Upper lobe of left lung (tissue), 6 donors: ENCODE results near the gene GALNT6. TPM values are rescaled to one million over a fixed set of nuclear protein-coding genes. Genes with fewer than 3 reads are reported as not detected.

ENCODE experiments used
- ATAC-seq, 2 donors: fragments of 200-7000 bp; cut with Tn5 transposase; one replicate each; pipeline ENCODE4 v1.9.1; 2022; ENCODE audit warnings: mild to moderate bottlenecking in 2 of 2, moderate library complexity in 2 of 2; ENCODE audit not compliant: low FRiP score in 2 of 2
- DNase-seq, 2 donors: peaks; one replicate each; pipeline ENCODE4 v3.0.0-alpha.2; 2019 to 2020
- H3K27ac ChIP-seq, 4 donors: fragments of 200-600 bp; sonication (generic); one replicate each; pipeline ENCODE4 v1.5.1; 2016 to 2019
- H3K27me3 ChIP-seq, 4 donors: fragments of 200-600 bp; sonication (generic); one replicate each; pipeline ENCODE4 v1.5.1; 2017 to 2019
- H3K36me3 ChIP-seq, 4 donors: fragments of 200-600 bp; sonication (generic); one replicate each; pipeline ENCODE4 v1.5.1; 2016 to 2019
- H3K4me1 ChIP-seq, 4 donors: fragments of 200-600 bp; sonication (generic); one replicate each; pipeline ENCODE4 v1.5.1; 2018 to 2019
- H3K4me3 ChIP-seq, 4 donors: fragments of 200-600 bp; sonication (generic); one replicate each; pipeline ENCODE4 v1.5.1; 2017 to 2019; ENCODE audit warnings: mild to moderate bottlenecking in 2 of 4, moderate library complexity in 1 of 4
- H3K9me3 ChIP-seq, 4 donors: fragments of 200-600 bp; sonication (generic); one replicate each; pipeline ENCODE4 v1.5.1; 2018 to 2019
- EP300 ChIP-seq, 4 donors: sonication (generic); formaldehyde crosslinking; IDR thresholded peaks; one replicate each; pipeline ENCODE4 v1.5.1; 2017; ENCODE audit warnings: antibody characterized with exemption in 4 of 4, control low read depth in 2 of 4
- POLR2A ChIP-seq, 4 donors: fragments of 450-650 bp; IDR thresholded peaks; one replicate each; pipeline ENCODE4 v1.5.1; 2016 to 2017; ENCODE audit warnings: antibody characterized with exemption in 4 of 4, mild to moderate bottlenecking in 2 of 4
- POLR2AphosphoS5 ChIP-seq, 2 donors: sonication (generic); formaldehyde crosslinking; IDR thresholded peaks; one replicate each; pipeline ENCODE4 v1.5.1; 2017; ENCODE audit warnings: antibody characterized with exemption in 2 of 2
- whole genome bisulfite sequencing, 2 donors: methylation state at CpG; one replicate each; pipeline ENCODE4 v1.1.5; 2017 to 2018; 5-methylcytosine and 5-hydroxymethylcytosine counted together
- total RNA-seq, 6 donors: library from RNA; depleted of rRNA in 4 of 6; stranded (reverse); fragments of >200 nt in 4 of 6; gene quantifications; one replicate each; pipeline versions ENCODE4 v1.1.0 to v1.2.1, GENCODE V29; 2016 to 2021
- TF ChIP-seq, protein P1 (sequence below), 6 experiments: fragments of 450-650 bp in 4 of 6; fragments of 200-600 bp in 2 of 6; sonication (generic) in 2 of 6; IDR thresholded peaks; one replicate each; pipeline ENCODE4 v1.5.1; 2016 to 2019; ENCODE audit warnings: antibody characterized with exemption in 6 of 6
- donor health status: DM: no; HTN: no; CAD: no; lungs with moderate emphysema.
- donor health status: DM: no; HTN: yes; CAD: no; lungs with severe emphysema.

GALNT6 gene
- total RNA-seq, 6 donors from 2014 or later = 8.3 to 56.6 (median 21.3) TPM

DNA sequence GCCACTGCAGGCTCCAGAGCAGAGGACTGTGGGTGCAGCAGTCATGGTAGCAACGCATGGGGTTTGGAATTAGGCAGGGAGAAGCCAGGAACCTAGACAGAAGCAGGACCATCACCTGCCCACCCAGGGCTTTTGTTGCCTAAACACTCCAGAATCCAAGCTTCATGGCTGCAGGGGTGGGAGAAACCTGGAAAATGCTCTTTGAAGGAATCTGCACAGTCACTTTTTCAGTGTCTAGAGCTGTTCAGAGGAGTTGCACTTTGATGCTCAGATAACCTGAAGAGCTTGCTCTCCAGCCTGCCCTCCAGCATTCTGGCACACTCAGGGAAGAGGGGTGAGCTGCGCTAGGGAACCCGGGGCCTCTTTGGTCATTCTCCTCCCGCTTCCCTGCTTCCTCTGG, 43.1 kb downstream of the GALNT6 start:
- no peaks in the 10 kb centered on the region for H3K27me3 ChIP-seq
- no peaks in the 10 kb centered on the region for H3K4me1 ChIP-seq
- H3K4me3 ChIP-seq = no peak overlapping the region
- no peak overlapping the region for H3K27ac ChIP-seq
- WGBS, 2 donors = 72 to 90% methylated on average over 4 of the region's 4 CpGs
- DNase-seq (no peak), ATAC-seq (no peak)
- TF ChIP-seq EP300 (IDR thresholded peaks at IDR 0.05) = no peak
- TF ChIP-seq POLR2A (IDR thresholded peaks at IDR 0.05) = no peak
- TF ChIP-seq, protein P1, sequence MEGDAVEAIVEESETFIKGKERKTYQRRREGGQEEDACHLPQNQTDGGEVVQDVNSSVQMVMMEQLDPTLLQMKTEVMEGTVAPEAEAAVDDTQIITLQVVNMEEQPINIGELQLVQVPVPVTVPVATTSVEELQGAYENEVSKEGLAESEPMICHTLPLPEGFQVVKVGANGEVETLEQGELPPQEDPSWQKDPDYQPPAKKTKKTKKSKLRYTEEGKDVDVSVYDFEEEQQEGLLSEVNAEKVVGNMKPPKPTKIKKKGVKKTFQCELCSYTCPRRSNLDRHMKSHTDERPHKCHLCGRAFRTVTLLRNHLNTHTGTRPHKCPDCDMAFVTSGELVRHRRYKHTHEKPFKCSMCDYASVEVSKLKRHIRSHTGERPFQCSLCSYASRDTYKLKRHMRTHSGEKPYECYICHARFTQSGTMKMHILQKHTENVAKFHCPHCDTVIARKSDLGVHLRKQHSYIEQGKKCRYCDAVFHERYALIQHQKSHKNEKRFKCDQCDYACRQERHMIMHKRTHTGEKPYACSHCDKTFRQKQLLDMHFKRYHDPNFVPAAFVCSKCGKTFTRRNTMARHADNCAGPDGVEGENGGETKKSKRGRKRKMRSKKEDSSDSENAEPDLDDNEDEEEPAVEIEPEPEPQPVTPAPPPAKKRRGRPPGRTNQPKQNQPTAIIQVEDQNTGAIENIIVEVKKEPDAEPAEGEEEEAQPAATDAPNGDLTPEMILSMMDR (IDR thresholded peaks at IDR 0.05) = no peak
- no peak for TF ChIP-seq POLR2AphosphoS5 (IDR thresholded peaks at IDR 0.05)
- H3K9me3 ChIP-seq = no peaks in the 10 kb centered on the region
- H3K36me3 ChIP-seq = no peaks in the 10 kb centered on the region

DNA sequence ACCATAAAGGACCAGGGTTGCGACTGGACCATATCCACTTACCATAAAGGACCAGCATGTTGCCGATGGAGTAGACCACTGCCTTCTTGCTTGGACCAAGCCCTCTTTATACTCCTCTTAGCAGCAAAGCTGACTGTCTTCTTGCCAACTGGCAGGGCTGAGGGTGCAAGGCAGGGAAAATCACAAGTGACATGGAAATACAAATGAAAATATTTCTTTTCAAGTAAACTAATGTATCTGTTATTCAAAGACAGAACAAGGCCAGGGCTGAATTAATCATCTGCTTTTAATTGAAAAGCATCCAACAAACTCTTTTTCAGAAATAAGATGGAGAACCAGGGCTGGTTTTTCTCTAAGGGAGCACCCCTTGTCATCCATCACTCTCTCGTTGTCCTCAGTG, 44.6 kb downstream of the GALNT6 start, which contains the start of gene CELA1:
Gene CELA1 (minus strand): TSS at position 99 of the 400 bp plus-strand sequence. CDS start 41 bp downstream, at position 58.
- 89 to 91% methylated on average over 3 of the region's 3 CpGs for WGBS, 2 donors

DNA sequence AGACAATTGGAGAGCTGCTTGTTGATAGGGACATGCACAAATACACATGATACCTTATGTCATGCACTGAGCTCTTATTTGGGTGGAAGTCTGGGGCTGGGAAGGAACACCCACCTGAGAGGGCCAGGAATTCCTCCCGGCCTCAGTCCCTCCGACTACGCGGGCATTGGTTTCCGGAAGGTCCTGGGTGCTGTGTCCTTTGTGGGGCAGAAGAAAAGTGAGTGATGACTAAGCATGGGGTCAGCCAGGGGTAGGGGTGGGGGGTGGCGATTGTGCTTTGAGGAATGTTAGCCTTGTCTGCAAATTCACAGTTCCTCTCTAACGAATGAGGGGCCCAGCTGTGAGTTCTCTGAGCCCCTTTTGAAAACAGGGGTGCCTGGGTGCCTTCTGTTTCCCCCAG, 45.5 kb downstream of the GALNT6 start:
- peaks cover 4 to 9% (median 5%) of the 10 kb centered on the region in 4 donors for H3K4me1 ChIP-seq
- no peak for DNase-seq
- no peaks in the 10 kb centered on the region for H3K27me3 ChIP-seq
- H3K27ac ChIP-seq = no peak overlapping the region
- no peak for ATAC-seq
- H3K9me3 ChIP-seq = no peaks in the 10 kb centered on the region
- 55 to 61% methylated on average over 7 of the region's 7 CpGs for WGBS, 2 donors
- no peak overlapping the region for H3K4me3 ChIP-seq
- TF ChIP-seq POLR2A (IDR thresholded peaks at IDR 0.05) (no peak), POLR2AphosphoS5 (IDR thresholded peaks at IDR 0.05) (no peak), EP300 (IDR thresholded peaks at IDR 0.05) (no peak)
- TF ChIP-seq, protein P1 (IDR thresholded peaks at IDR 0.05) = no peak
- H3K36me3 ChIP-seq = no peaks in the 10 kb centered on the region

More for the DNA sequence above, 44.6 kb downstream of the GALNT6 start, which contains the start of gene CELA1:
- no peak for TF ChIP-seq POLR2A (IDR thresholded peaks at IDR 0.05)
- no peak for TF ChIP-seq POLR2AphosphoS5 (IDR thresholded peaks at IDR 0.05)
- TF ChIP-seq EP300 (IDR thresholded peaks at IDR 0.05) = no peak
- TF ChIP-seq, protein P1 (IDR thresholded peaks at IDR 0.05) = no peak
- no peak within 1 kb of the TSS for H3K4me3 ChIP-seq
- ATAC-seq (no peak), DNase-seq (no peak)
- no peaks in the 10 kb centered on the region for H3K9me3 ChIP-seq
- H3K27me3 ChIP-seq = no peaks in the 10 kb centered on the region
- H3K27ac ChIP-seq = no peak within 1 kb of the TSS
- no peaks in the 10 kb centered on the region for H3K36me3 ChIP-seq
- peaks cover 0 to under 1% (median under 1%) of the 10 kb centered on the region in 4 donors for H3K4me1 ChIP-seq

DNA sequence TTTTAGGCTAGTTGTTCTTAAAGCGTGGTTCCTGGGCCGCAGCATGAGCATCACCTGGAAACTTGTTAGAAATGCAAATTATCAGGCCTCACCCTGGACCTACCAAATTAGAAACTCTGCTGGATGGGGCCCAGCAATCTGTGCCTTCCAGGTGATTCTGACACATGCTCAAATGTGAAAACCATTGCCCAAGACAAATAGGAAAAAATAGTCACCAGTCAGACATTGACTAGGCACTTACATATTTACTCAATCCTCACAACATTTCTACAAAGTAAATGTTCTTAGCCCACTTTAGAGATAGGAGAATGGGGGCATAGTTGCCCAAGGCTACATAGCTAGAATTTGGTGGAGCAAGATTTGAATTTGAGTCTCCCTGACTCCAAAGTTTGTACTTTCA, 48.0 kb downstream of the GALNT6 start:
- DNase-seq = no peak
- no peak for ATAC-seq
- Histone ChIP-seq H3K4me3 (no peak overlapping the region), H3K27ac (no peak overlapping the region), H3K36me3 (no peaks in the 10 kb centered on the region), H3K27me3 (no peaks in the 10 kb centered on the region), H3K4me1 (peaks cover 4 to 13% (median 5%) of the 10 kb centered on the region in 4 donors), H3K9me3 (no peaks in the 10 kb centered on the region)
- TF ChIP-seq POLR2A (IDR thresholded peaks at IDR 0.05) (no peak), POLR2AphosphoS5 (IDR thresholded peaks at IDR 0.05) (no peak), EP300 (IDR thresholded peaks at IDR 0.05) (no peak)
- TF ChIP-seq, protein P1 (IDR thresholded peaks at IDR 0.05) = no peak
- whole genome bisulfite sequencing, 2 donors = 88 to 96% methylated on average over 2 of the region's 2 CpGs

DNA sequence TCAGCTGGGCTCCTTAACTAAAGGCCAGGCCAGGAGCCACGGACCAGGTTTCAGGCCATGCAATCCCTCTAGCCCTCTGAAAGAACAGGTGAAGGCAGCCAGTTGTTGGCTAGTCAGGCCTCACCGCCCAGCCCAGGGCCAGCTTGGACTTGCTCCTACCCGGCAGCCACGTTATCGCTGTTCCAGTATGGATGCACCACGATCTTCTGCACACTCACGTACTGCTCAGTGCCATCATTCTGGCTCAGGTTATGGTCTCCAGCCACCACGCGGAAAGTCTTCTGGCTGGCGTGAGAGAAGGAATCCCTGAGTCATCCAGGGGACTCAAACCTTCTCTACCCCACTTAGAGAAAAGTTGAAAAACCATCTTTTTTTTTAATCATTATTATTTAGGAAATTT, 48.8 kb downstream of the GALNT6 start:
- Histone ChIP-seq H3K4me1 (peaks cover 4 to 13% (median 5%) of the 10 kb centered on the region in 4 donors), H3K36me3 (no peaks in the 10 kb centered on the region), H3K27me3 (no peaks in the 10 kb centered on the region), H3K27ac (no peak overlapping the region), H3K9me3 (no peaks in the 10 kb centered on the region), H3K4me3 (no peak overlapping the region)
- no peak for ATAC-seq
- peak in 1 of 2 donors; percentile 34 for DNase-seq
- WGBS, 2 donors = 90 to 93% methylated on average over 9 to 10 of the region's 10 CpGs
- TF ChIP-seq, protein P1 (IDR thresholded peaks at IDR 0.05) = no peak
- TF ChIP-seq POLR2AphosphoS5 (IDR thresholded peaks at IDR 0.05) = no peak
- TF ChIP-seq POLR2A (IDR thresholded peaks at IDR 0.05) = no peak
- TF ChIP-seq EP300 (IDR thresholded peaks at IDR 0.05) = no peak
